Panc1 (cell line): ENCODE results near the gene TJP1. TPM values are rescaled to one million over a fixed set of nuclear protein-coding genes. Genes with fewer than 3 reads are reported as not detected.

Experiments used
- ATAC-seq: fragments of 200-7000 bp; cut with Tn5 transposase; 2 replicates; pipeline ENCODE4 v1.9.1; 2020; ENCODE audit warnings: mild to moderate bottlenecking, moderate library complexity
- BruUV-seq: library from RNA; stranded (reverse); fragments of 400-500 nt; replicated peaks from 2 replicates; lab custom pipeline; 2021; lab: Mats Ljungman, UMichigan
- CTCF ChIA-PET: fragments of 300-600 bp; sonication (Branson Sonifier 250); formaldehyde crosslinking; loops from one replicate; lab custom pipeline; 2022; ENCODE audit warnings: antibody characterized with exemption; lab: Charles Lee
- POLR2A ChIA-PET: fragments of 300-600 bp; sonication (Branson Sonifier 250); formaldehyde crosslinking; loops from one replicate; lab custom pipeline; 2022; ENCODE audit warnings: antibody characterized with exemption; lab: Charles Lee
- DNase-seq: peaks from one replicate; pipeline ENCODE4 v3.0.0-alpha.2; 2010; ENCODE audit warnings: low read depth, low spot score
- H3K27ac ChIP-seq: 2 replicates; pipeline ENCODE4 v1.5.1; 2011; ENCODE audit warnings: mild to moderate bottlenecking, low read length, inconsistent platforms
- H3K27me3 ChIP-seq: fragments of 200-500 bp; sonication (Bioruptor generic); 2 replicates; pipeline ENCODE4 v1.6.0; 2014; ENCODE audit warnings: low read length, inconsistent platforms; ENCODE audit not compliant: control insufficient read depth, insufficient read depth
- H3K36me3 ChIP-seq: fragments of 200-500 bp; sonication (Bioruptor generic); 2 replicates; pipeline ENCODE4 v1.5.1; 2014; ENCODE audit warnings: inconsistent platforms, mild to moderate bottlenecking, low read length, moderate library complexity; ENCODE audit not compliant: control insufficient read depth, insufficient read depth
- H3K4me1 ChIP-seq: 2 replicates; pipeline ENCODE4 v1.5.1; 2011; ENCODE audit warnings: inconsistent platforms, mild to moderate bottlenecking, low read length, moderate library complexity; ENCODE audit not compliant: control insufficient read depth, insufficient read depth
- H3K4me3 ChIP-seq, 2 experiments: 2 replicates each; pipeline ENCODE4 v1.5.1; 2011 to 2012; ENCODE audit warnings: low read depth in 2 of 2, low read length in 2 of 2, mild to moderate bottlenecking in 2 of 2, inconsistent platforms in 1 of 2, moderate library complexity in 1 of 2
- H3K9me3 ChIP-seq: fragments of 200-500 bp; sonication (Bioruptor generic); 2 replicates; pipeline ENCODE4 v1.5.1; 2014; ENCODE audit warnings: low read depth, mild to moderate bottlenecking, inconsistent platforms, low read length, moderate library complexity; ENCODE audit not compliant: control insufficient read depth, insufficient read depth
- POLR2AphosphoS5 ChIP-seq: IDR thresholded peaks from 2 replicates; pipeline ENCODE4 v1.6.1; 2012; ENCODE audit warnings: mild to moderate bottlenecking, low read depth, low read length, moderate library complexity
- SIN3A ChIP-seq: IDR thresholded peaks from 2 replicates; pipeline ENCODE4 v1.6.1; 2012; ENCODE audit warnings: low read depth, mild to moderate bottlenecking, low read length, moderate library complexity, borderline replicate concordance; ENCODE audit not compliant: insufficient read depth
- TCF7L2 ChIP-seq: IDR thresholded peaks from 2 replicates; pipeline ENCODE4 v1.6.1; 2011; ENCODE audit warnings: mild to moderate bottlenecking, low read depth, low read length, inconsistent platforms
- in situ Hi-C: cut with HindIII; loops from 2 replicates; pipeline ENCODE4 v1.10.0; 2016; ENCODE audit warnings: low sequenced_read_pairs, low pct_unique_long_range_greater_than_20kb
- intact Hi-C: fragments of 100-400 bp; cut with micrococcal nuclease; formaldehyde crosslinking; loops from one replicate; pipeline ENCODE4 v1.10.0; 2022; ENCODE audit not compliant: unreplicated experiment
- total RNA-seq: library from RNA; stranded (reverse); gene quantifications from one replicate; pipeline ENCODE4 v1.2.1, GENCODE V29; 2021; ENCODE audit not compliant: unreplicated experiment
- TF ChIP-seq, protein P1 (sequence below), 2 experiments: IDR thresholded peaks; 2 replicates each; pipeline ENCODE4 v1.6.1; 2011 to 2012; ENCODE audit warnings: low read depth in 2 of 2, control low read depth in 1 of 2, low read length in 1 of 2, mild to moderate bottlenecking in 1 of 2, moderate library complexity in 1 of 2; ENCODE audit not compliant: insufficient read depth in 1 of 2
- TF ChIP-seq, protein P2 (sequence below): fragments of 450-650 bp; IDR thresholded peaks from 2 replicates; pipeline ENCODE4 v1.5.1; 2017; ENCODE audit warnings: mild to moderate bottlenecking

Gene TJP1
- total RNA-seq, 1 experiment from 2014 or later: 79.1 TPM

DNA sequence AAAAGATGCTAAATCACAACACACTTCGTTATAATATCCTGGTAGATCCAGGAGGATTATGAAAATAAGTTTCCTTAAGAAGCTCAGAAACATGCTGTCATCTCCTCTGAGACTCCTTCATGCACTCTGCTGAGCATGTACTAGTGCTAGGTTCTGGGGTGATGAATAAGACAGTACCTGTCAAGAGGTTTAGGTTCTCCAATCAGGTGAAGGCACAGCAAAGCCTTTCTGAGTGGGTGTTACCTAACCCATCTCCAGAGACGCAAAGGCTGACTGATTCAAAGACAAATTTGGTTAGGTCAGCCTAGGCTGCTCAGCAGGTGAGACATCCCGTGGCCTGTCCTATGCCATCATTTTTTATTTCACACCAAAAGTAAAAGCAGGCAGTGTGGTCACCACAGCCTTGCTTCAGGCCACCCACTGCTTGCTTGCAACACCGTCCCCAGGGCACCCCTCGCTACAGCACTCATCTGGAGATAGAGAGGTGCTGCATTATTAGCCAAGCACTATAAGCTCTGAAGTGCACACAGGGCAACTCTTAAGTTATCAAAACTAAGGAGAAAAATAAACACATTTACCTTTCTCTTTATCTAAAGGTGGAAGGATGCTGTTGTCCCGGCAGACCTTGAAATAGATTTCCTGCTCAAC, 117.2 kb downstream of the TJP1 start:
- Histone ChIP-seq H3K27ac (no peak overlapping the region), H3K4me3 (no peak overlapping the region), H3K4me1 (no peaks in the 10 kb centered on the region), H3K36me3 (peaks cover 22% of the 10 kb centered on the region), H3K27me3 (no peaks in the 10 kb centered on the region), H3K9me3 (no peaks in the 10 kb centered on the region)
- ATAC-seq (no peak), DNase-seq (no peak)
- in situ Hi-C loops: no loop called here
- BruUV-seq: no TSS peak
- CTCF ChIA-PET: no interaction called here
- TF ChIP-seq, protein P1, sequence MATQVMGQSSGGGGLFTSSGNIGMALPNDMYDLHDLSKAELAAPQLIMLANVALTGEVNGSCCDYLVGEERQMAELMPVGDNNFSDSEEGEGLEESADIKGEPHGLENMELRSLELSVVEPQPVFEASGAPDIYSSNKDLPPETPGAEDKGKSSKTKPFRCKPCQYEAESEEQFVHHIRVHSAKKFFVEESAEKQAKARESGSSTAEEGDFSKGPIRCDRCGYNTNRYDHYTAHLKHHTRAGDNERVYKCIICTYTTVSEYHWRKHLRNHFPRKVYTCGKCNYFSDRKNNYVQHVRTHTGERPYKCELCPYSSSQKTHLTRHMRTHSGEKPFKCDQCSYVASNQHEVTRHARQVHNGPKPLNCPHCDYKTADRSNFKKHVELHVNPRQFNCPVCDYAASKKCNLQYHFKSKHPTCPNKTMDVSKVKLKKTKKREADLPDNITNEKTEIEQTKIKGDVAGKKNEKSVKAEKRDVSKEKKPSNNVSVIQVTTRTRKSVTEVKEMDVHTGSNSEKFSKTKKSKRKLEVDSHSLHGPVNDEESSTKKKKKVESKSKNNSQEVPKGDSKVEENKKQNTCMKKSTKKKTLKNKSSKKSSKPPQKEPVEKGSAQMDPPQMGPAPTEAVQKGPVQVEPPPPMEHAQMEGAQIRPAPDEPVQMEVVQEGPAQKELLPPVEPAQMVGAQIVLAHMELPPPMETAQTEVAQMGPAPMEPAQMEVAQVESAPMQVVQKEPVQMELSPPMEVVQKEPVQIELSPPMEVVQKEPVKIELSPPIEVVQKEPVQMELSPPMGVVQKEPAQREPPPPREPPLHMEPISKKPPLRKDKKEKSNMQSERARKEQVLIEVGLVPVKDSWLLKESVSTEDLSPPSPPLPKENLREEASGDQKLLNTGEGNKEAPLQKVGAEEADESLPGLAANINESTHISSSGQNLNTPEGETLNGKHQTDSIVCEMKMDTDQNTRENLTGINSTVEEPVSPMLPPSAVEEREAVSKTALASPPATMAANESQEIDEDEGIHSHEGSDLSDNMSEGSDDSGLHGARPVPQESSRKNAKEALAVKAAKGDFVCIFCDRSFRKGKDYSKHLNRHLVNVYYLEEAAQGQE (IDR thresholded peaks at IDR 0.05; ENCODE audit: insufficient read depth in 1 of 2, low read depth in 2 of 2, low read length in 1 of 2): no peak
- TF ChIP-seq POLR2AphosphoS5: no peak
- TF ChIP-seq SIN3A: no peak
- TF ChIP-seq, protein P2, sequence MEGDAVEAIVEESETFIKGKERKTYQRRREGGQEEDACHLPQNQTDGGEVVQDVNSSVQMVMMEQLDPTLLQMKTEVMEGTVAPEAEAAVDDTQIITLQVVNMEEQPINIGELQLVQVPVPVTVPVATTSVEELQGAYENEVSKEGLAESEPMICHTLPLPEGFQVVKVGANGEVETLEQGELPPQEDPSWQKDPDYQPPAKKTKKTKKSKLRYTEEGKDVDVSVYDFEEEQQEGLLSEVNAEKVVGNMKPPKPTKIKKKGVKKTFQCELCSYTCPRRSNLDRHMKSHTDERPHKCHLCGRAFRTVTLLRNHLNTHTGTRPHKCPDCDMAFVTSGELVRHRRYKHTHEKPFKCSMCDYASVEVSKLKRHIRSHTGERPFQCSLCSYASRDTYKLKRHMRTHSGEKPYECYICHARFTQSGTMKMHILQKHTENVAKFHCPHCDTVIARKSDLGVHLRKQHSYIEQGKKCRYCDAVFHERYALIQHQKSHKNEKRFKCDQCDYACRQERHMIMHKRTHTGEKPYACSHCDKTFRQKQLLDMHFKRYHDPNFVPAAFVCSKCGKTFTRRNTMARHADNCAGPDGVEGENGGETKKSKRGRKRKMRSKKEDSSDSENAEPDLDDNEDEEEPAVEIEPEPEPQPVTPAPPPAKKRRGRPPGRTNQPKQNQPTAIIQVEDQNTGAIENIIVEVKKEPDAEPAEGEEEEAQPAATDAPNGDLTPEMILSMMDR: no peak
- TF ChIP-seq TCF7L2: no peak
- POLR2A ChIA-PET: no interaction called here
- intact Hi-C loops: no loop called here

DNA sequence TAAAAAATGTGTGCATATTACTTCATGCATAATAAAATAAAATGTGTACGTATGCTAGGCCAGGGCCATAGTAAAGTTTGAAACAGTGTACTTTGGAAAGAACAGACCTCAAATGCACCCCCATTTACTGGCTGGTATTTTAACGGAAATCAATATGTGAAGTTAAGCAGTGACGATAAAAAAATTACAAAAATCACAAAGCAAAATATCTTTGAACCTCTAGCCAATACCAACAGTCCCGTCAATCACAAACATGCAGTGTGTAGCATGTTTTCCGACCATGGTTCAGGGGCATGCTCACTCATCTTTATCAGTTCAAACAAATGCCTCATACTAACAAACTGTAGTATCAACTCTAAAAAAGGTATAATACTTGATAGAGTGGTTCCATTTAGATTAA, 121.1 kb downstream of the TJP1 start:
- ATAC-seq: no peak
- in situ Hi-C loops (no loop called here), intact Hi-C loops (no loop called here)
- H3K4me3 ChIP-seq: no peak overlapping the region
- H3K27ac ChIP-seq: no peak overlapping the region
- H3K27me3 ChIP-seq: no peaks in the 10 kb centered on the region
- TF ChIP-seq, protein P1 (IDR thresholded peaks at IDR 0.05; ENCODE audit: insufficient read depth in 1 of 2, low read depth in 2 of 2, low read length in 1 of 2): no peak
- TF ChIP-seq TCF7L2 (no peak), SIN3A (no peak), POLR2AphosphoS5 (no peak)
- TF ChIP-seq, protein P2: no peak
- no peak for DNase-seq
- BruUV-seq: no TSS peak
- POLR2A ChIA-PET: no interaction called here
- CTCF ChIA-PET: no interaction called here
- peaks cover 22% of the 10 kb centered on the region for H3K36me3 ChIP-seq
- no peaks in the 10 kb centered on the region for H3K9me3 ChIP-seq
- no peaks in the 10 kb centered on the region for H3K4me1 ChIP-seq
